TTC549 (cell line): ENCODE measurements around the gene POU4F3.

Experiments used
- FAIRE-seq: peaks from 2 replicates; lab custom pipeline; 2012; peaks lifted over from hg19 to GRCh38; lab: Jason Lieb, UNC

The POU4F3 gene

DNA sequence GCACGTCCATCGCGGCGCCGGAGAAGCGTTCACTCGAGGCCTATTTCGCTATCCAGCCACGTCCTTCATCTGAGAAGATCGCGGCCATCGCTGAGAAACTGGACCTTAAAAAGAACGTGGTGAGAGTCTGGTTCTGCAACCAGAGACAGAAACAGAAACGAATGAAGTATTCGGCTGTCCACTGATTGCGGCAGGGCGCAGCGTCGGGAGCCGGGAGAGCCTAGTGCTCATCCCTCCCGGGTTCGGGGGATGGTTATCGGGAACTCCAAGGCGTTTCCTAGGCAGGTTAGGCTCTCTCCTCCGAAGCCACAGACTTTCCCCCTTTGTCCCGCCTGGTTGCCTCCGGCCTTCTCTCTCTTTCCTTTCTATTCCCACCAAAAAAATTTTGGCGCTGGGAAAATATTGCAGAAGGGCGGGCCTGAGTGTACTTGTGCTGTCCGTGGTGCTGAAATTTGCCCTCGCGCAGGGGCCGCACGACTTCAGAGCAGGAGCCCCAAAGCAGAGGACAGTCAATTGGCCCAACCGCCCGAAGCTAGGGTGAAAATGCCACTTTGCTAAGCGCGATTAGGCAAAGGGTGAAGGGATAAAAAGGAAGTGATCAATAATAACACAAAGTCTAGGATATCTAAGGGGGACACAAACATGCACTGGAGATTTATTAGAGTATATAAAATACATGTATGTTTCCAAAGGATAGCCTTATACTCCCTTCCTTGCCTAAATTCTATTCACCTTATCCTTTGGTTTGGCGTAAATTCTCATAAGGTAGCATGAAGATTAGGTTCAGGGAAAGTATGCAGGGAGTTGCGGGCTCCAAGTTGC lies 1.8 kb downstream of the POU4F3 start:
- FAIRE-seq = no peak

DNA sequence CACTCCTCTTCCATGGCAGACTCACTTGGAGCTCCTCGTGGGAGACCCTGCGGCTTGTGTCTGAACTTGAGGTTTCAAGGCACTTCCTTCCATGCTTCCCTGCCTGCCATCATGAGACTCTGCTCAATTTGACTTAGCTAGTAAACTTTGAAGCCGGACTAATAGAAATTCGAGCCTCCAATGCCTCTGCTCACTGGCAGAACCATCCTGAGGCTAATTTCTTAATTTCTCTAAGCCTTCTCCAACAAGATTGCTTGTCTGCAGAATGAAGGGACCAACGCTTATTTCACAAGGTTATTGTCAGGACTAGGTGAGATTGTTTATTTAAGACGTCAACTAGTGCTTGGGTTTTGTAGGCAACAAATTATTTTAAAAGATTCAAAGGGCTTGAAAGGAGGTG lies 3.2 kb downstream of the POU4F3 start:
- no peak for FAIRE-seq

DNA sequence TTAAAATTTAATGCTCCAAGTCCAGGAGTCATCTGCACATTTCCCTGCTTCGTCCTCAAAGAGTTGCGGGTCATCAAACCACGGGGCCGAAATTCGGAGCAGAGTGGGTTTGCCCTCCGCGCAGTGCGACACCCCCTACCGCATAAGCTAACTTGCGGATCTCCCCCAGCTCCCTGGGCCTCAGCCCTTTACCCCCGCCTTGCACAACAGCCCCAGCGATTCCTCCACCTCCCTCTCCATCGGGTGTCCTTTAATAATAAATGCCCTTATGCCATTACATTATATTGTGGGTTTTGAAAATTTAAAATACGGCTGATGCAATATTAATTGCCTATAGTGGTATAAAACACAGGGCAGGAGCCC lies 3.9 kb downstream of the POU4F3 start:
- no peak for FAIRE-seq

DNA sequence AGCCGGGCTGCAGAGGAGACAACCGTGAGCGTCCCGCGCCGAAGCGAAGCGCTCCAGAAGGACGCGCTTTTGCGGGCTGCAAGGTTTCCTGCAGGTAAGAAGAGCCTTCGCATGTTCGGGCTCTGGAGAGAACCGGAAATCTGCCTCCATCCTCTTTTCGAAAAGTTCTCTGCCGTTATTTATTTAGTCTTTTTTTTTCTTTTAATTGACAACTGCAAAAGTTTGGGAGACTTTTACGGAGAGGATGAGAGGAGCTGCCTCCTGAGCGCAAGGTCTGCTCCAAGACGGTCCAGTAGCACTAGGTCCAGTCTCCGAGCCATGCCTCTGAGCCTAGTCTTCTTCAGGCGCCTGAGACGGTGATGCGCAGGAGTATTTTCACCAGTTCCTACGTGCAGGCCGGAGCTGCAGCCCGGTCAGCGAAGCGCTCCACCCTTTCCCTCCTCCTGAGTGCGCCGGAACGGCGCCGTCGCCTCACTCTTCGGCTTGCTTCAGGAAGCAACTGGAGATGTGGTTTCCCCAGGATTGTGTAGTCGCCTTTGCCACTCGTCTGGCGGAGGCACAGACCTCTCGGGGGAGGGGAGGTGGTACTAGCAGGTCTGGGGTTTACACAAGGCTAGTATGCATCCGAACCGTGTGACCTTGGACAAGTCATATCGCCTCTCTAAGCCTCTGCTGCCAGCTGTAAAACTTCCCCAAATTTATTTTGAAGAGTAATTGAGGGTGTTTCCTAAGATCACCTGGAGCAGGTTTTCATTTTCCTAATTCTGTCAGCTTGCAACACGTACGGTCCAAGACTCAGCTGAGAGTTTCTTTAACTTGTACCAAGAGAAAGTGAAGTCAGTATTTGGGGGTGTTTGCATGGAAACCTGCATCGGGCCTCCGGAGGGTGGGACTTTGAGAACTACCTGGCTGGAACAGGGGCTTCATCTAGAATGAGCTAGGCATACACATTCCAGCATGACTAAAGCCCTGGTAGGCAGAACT lies 4.5 kb downstream of the POU4F3 start:
- FAIRE-seq = no peak

DNA sequence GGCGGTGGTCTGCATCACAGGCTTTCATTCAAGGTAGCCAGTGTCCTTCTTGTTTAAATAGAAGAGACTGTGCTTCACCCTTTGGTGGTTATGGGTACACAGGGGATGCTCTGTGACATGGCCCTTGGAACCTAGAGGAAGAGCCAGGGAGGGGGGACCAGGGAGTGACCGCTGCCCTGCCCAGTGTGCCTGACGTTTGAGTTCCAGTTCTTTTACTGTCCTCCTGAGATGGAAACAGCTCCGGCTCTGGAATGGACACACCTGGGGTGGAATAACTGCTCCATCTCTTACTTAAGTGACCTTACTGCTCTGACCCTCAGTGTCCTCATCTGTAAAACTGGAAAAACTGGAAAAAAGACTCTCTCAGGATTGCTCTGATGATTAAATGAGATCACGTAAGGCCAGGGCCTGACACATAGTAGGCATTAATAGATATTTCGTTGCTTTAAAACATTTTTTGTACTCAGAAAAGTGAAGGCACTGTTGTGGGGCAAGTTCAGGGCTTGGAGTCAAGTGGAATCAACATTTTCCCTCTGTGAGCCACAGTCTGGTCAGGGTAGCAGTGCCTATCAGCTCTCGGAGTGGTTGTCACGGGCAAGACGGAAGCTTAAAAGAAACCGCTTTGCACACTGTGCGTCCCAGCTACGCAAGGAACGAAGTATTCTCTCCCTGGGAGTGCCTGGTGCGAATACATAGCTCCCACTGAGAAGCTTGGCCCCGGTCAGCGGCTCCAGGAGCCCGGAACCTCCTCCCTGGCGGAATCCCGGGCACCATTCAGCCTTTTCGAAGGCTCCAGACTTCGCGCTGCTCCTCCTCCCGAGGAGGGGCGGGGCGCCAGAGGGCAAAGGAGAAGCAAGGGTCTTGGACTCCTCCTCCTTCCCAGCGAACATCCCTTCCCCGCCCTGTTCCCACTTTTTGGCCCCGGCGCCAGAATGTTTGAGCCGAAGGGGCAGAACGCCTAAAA lies 5.8 kb downstream of the POU4F3 start:
- FAIRE-seq = no peak

DNA sequence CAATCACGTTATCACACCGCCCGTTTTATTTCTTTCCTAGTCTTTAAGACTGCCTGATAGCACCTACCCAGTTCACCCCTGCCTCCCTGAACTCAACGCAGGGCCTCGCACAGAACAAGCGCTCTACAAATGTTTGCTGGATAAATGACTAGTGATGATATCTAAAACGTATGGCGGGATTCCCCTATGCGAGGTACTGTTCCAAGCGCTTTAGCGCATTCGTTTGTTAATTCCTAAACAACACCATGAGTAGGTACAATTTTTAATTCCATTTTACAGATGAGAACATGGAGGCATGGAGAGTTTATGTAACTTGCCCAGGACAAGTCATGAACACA lies 6.6 kb downstream of the POU4F3 start:
- no peak for FAIRE-seq

DNA sequence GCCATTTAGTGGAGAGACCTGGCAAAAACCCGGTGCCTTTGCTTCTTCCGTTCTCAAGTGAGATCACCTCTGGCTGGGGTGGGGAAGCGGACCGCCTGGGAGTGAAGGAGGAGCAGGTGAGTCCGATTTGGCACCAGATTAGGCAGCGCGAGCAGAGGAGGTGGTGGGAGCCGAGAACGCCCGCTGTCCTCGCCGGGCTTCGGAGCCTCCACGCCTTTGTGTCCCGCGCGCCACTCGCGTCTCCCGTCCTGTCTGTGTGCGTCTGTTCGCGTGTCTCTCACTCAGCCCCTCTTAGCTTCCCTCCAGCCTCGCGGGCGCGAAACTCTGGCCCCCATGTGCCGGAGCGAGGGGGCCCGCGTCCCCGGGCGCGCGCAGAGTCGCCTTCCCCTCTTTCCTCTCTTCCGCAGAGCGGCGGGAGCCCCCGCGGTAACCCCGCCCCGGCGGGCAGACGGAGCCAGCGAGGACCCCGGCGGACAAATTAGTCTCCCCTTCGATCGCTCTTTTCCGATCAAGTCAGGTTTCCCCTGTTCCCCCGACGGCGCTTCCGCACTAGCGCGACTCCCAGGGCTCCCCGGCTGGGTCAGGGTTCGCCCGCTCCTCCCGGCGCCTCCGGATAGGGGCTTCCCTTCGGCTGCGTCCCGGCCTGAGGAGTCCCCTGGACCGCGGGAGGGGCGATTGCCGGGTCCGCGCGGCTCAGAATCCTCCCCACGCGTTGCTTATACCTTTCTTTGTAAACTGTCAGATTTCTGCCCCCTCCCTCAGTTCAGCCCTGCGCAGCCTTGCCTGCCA lies 7.1 kb downstream of the POU4F3 start:
- no peak for FAIRE-seq

DNA sequence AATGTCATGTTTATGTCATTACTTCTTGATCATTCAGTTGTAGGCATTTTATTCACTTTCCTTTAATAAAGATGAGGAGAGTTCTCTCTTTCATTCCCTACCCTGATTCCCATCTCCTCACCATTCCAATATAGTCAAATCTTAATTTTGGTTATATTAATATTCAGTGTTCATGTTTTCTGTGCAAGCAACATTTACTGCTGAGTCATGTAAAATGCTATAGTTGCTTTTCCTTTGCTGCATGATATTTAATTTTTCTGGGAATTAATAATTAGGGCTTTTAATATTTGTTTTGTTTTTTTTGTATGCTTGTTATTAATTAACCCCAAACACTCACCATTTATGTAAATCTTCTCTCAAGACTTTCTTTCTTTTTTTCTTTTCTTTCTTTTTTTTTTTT lies 18.5 kb downstream of the POU4F3 start:
- no peak for FAIRE-seq

DNA sequence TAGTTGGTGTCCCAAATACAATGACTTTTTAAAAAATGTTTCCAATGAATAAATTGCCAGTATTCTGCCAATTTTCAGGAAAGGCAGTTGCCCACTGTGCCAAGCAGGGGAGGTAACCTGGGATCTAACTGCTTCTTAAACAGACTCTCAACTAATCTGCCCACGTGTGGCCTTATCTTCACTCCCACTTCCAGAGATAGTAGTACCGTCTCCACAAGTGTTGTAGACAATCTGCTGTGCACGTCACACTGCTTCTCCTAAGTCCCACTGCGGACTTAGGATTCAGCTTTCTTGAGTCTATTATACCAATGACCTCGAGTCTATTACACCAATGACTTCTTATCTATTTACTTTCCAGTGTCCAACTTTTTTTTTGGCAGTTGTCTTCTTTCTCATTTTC lies 21.2 kb downstream of the POU4F3 start:
- no peak for FAIRE-seq

DNA sequence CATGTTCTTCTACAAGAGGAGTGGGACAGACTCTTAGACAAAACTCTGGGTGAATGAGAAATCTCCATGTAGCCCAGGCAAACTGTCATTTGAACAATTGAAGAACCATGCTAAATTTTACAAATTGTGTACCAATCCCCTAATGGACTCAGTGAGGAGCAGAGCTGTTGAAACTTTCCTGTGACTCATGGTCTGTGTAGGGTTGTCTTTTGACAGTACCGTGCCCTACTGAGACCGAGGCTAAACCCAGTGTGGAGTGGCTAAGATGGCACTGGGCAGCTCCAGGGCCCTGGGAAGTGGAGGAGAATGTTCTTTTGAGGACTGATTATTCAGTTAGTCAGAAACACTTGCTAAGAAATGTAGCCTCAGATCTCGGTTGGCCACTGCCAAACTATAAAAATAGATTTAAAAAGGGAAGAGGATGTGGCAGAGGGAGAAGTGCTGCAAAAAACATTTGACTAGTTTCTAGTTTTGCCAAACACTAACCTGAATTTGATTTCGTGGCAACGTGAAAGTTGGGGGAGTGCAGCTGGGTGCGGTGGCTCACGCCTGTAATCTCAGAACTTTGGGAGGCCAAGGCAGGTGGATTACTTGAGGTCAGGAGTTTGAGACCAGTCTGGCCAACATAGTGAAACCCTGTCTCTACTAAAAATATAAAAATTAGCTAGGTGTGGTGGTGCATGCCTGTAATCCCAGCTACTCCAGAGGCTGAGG lies 24.7 kb downstream of the POU4F3 start:
- no peak for FAIRE-seq

DNA sequence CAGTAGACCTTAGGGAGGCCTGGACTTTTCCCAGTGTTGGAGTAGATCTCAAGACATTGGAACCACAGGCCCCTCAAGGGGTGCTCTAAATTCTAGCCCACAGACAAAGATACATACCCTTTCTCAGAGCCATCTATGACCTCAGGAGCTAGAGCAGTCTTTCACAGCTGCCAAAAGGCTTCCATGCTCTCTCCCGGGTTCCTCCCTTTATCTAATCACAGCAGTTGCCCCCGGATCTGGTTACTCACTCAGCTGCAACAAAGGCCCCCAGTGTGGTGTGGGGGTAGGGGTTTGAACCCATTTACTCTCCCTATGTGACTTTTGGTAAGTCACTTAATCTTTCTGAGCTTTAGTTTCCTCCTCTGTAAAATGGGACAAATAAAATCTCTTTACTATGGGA lies 27.0 kb downstream of the POU4F3 start:
- no peak for FAIRE-seq

DNA sequence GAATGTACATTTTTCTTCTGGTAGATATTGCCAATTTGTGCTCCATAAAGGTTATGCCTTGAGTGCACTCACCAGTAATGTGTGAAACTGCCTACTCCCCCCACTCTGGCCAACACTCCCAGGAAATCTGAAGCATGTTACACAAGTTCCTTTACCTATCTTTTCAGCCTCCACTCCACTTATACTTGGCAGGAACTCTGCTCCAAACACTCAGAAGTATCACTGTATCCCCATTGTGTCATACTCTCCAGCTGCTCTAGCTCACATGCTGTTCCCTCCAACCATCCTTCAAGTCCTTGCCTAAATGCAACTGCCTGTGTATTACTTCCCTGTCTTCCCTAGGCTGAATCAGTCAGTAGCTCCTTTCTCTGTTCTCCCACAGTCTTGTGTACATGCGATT lies 28.3 kb downstream of the POU4F3 start:
- no peak for FAIRE-seq

DNA sequence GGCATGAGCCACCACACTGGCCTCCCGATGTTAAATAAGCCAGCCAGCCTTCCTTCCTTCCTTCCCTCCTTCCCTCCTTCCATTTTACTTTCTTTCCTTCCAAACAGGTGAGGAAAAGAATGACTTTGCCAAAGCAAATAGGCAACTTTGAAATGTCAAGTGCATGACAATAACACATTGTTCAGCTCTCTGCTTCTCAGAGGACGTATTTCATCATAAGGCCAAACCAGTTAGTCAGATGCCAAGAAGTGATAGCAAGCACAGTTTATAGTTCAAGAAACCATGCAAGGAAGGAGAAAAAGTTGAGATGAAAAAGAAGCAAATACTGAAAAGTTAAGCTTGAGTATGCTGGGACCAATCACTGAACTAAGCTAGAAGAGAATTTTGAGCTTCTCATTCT lies 29.5 kb downstream of the POU4F3 start:
- no peak for FAIRE-seq

DNA sequence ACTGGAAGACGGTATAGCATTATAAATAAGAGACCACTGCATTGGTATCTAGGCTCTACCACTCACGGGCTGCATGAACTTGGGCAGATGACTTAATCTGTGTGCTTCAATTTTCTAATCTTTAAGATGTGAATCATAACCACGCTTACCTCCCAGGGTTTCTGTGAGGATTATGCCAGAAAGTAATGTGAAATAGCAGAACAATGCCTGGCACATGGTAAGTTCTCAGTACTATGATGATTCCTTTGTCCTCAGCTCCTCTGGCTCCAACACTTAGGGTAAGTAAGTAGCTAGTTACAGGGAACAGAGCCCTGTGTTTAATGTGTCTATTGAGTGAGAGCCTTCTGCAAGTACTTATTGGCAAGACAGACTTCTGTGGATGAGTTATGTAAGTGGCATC lies 31.1 kb downstream of the POU4F3 start:
- no peak for FAIRE-seq

DNA sequence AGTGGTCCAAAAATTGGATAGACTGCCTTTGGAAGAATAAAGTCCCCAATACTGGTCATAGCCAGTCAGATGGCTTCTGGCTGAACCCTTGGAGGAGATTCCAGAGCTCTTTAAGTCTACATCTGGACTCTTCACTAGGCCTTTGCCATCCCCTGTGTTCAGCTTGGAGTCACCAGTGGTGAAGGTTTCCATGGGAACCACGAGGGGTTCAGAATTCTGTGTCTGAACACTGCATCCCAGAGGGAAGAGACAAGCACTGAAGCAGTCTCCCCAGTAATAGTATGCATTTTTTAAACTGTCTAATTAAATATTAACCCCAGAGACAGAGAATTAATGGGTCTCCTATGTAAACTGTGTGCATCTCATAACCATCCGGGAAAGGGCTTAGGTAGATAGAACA lies 38.2 kb downstream of the POU4F3 start:
- FAIRE-seq = no peak

DNA sequence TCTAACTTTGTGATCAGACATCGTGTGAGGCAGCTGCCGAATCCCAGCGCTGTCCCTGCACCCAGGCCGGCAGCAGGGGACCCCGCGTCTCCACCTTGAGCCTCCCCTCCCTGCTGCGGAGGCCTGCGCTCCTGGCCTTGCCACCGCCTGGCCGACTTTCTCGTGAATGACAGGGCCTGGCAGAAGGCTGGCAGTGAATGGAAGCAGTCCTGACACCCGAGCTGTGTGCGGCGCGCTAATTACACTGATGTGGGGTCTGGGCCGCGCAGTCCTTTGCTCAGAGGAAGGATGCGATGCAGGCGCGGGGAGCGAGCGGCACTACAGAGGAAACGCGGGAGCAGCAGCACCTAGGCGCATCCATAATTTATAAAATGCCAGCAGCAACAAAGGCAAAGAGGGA lies 40.3 kb downstream of the POU4F3 start:
- no peak for FAIRE-seq

DNA sequence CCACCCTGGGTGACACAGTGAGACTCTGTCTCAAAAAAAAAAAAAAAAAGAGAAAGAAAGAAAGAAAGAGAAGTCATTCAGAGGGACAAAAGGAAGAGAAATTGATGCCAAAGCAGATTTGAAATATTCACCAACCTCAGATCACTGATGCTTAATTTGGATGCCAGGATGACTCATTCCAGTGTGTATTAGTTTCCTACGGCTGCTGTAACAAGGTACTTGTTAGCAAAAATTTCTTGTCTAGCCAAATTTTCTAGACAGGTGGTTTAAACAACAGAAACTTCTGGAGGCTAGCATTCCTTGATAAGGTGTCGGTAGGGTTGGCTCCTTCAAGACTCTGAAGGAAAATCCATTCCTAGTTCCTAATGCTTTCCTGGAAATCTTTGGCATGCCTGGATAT lies 42.1 kb downstream of the POU4F3 start:
- no peak for FAIRE-seq

DNA sequence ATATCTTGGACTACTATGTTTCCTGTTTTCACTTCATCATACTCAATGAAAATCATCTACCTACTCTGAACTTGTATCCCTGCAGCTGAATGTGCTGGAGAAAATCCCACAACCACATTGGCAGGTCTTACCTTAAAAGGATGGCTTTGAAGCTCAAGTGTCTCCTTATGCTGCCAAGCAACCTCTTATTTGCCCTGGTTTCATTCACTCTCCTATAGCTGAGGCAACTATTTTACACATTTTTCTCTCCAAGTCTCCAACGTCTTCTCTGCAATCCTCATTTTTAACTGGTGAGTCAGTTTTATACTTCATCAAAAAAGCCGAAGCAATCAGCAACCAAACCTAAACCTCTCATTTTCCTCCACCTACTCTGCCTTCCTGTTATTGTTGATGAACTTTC lies 49.7 kb downstream of the POU4F3 start:
- no peak for FAIRE-seq

DNA sequence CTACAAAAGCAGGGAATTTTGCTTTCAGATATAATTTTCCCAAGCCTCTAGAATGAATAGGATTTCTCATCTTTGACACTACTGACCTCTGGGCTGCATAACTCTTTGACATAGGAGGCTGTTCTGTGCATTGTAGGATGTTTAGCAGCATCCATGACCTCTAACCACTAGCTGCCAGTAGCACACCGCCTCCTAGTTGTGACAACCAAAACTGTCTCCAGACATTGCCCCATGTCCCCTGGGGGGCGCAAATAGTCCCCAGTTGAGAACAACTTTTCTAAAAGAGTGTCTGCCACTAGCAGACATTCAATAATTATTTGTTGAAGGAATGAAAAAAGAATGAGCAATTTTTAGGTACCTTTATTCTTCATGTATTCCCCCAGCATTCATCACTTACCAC lies 51.8 kb downstream of the POU4F3 start:
- no peak for FAIRE-seq
